OCI-LY3 (cell line): Measurements from ENCODE around the gene TIAM2.

ENCODE experiments used
- EZH2phosphoT487 ChIP-seq: fragments of 200-600 bp; shearing (Covaris generic); IDR thresholded peaks from 2 replicates; pipeline ENCODE4 v1.6.1; 2018; ENCODE audit warnings: antibody characterized with exemption, mixed run types, low read depth
- TF ChIP-seq, protein P1 (sequence below): fragments of 200-600, 300-600 bp; sonication (generic); IDR thresholded peaks from 2 replicates; pipeline ENCODE4 v1.5.1; 2014; ENCODE audit warnings: antibody characterized with exemption, low read length, low read depth

DNA sequence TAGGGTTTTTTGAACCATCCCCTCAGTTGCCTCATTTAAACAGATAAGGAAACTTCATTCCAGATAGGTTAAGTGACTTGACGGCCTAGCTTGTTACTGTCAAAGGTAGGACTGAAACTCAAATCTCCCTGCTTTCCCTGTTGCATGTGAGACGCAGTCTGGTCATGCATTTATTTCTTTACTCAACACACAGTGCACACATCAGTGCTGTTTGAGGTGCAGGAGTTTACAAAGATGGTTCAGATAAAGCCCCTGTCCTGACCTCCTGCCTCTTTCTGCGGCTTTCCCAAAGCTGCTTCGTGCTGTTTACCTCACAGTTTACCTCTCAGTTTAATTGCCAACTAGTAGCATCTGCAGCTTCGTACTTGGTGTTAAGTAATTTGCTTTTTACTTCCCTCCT, 26.6 kb downstream of the TIAM2 start:
- TF ChIP-seq, protein P1, sequence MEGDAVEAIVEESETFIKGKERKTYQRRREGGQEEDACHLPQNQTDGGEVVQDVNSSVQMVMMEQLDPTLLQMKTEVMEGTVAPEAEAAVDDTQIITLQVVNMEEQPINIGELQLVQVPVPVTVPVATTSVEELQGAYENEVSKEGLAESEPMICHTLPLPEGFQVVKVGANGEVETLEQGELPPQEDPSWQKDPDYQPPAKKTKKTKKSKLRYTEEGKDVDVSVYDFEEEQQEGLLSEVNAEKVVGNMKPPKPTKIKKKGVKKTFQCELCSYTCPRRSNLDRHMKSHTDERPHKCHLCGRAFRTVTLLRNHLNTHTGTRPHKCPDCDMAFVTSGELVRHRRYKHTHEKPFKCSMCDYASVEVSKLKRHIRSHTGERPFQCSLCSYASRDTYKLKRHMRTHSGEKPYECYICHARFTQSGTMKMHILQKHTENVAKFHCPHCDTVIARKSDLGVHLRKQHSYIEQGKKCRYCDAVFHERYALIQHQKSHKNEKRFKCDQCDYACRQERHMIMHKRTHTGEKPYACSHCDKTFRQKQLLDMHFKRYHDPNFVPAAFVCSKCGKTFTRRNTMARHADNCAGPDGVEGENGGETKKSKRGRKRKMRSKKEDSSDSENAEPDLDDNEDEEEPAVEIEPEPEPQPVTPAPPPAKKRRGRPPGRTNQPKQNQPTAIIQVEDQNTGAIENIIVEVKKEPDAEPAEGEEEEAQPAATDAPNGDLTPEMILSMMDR = no peak
- no peak for TF ChIP-seq EZH2phosphoT487
